B cell (primary cell): ENCODE results near the gene HYLS1.

Experiments
- CTCF ChIP-seq: fragments of 200-600 bp; IDR thresholded peaks from one replicate; pipeline ENCODE4 v1.8.0; 2022; ENCODE audit warnings: antibody characterized with exemption, mild to moderate bottlenecking
- EZH2 ChIP-seq: IDR thresholded peaks from 2 replicates; pipeline ENCODE4 v1.6.1; 2012; ENCODE audit warnings: borderline replicate concordance, low read depth, mild to moderate bottlenecking, moderate library complexity, low read length; ENCODE audit not compliant: insufficient read depth, poor library complexity, severe bottlenecking

DNA sequence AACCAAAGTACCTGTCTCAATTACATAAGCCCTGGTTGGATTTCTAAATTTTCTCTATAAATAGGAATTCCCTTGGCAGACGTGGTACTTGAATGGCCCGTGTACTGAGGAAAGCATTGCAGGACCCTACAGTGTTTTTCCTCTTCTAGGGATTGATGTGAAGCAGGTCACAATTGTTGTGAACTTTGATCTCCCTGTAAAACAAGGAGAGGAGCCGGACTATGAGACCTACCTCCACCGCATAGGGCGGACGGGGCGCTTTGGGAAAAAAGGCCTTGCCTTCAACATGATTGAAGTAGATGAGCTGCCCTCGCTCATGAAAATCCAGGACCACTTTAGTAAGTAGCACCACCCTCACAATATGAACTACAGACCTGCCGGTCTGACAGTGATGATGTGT lies 33.6 kb downstream of the HYLS1 start:
- TF ChIP-seq EZH2 (no peak), CTCF (no peak)
